ENCODE results near the gene NUP50.

The NUP50 gene

DNA sequence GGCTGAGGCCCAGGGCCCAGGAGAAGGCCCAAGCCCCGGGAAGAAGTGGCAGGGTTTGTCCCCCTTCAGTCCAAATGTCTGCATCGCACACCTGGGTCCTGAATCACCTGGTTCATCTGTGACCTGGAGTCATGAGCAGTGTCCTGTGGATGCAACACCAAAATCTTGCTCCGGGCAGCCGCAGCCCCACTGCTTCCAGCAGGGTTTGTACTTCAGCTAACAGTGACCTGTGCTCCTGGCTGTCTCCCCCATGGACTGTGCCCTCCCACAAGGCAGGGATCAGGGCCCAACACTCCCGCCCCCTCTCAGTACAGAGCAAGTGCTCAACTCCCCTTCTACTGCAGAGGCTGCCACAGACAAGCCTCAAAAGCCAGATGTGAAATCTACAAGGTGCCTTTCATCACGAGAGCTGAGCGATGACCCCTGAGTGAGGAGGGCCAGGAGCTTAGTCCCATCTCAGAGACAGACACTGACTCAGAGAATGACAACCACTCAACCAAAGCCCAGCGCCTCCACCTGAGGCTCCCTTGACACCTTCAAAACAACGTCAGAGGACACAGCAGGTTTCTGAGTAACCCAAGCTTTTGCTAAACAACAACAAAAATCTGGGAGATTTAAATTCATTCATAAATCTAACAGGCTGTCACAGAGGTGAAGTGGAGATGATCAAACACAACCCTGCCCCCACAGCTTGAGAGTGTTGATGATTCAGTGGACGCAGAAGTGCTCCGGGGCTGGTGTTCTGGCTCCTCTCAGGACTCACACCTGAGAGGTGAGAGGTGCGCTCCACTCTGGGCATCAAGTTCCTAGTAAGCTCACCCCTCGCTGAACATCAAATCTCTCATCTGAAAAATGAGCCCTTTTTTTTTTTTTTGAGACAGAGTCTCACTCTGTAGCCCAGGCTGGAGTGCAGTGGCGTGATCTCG, 73.6 kb downstream of the NUP50 start:
- TF ChIP-seq, protein P1, sequence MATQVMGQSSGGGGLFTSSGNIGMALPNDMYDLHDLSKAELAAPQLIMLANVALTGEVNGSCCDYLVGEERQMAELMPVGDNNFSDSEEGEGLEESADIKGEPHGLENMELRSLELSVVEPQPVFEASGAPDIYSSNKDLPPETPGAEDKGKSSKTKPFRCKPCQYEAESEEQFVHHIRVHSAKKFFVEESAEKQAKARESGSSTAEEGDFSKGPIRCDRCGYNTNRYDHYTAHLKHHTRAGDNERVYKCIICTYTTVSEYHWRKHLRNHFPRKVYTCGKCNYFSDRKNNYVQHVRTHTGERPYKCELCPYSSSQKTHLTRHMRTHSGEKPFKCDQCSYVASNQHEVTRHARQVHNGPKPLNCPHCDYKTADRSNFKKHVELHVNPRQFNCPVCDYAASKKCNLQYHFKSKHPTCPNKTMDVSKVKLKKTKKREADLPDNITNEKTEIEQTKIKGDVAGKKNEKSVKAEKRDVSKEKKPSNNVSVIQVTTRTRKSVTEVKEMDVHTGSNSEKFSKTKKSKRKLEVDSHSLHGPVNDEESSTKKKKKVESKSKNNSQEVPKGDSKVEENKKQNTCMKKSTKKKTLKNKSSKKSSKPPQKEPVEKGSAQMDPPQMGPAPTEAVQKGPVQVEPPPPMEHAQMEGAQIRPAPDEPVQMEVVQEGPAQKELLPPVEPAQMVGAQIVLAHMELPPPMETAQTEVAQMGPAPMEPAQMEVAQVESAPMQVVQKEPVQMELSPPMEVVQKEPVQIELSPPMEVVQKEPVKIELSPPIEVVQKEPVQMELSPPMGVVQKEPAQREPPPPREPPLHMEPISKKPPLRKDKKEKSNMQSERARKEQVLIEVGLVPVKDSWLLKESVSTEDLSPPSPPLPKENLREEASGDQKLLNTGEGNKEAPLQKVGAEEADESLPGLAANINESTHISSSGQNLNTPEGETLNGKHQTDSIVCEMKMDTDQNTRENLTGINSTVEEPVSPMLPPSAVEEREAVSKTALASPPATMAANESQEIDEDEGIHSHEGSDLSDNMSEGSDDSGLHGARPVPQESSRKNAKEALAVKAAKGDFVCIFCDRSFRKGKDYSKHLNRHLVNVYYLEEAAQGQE (IDR thresholded peaks at IDR 0.05; ENCODE audit: insufficient read depth in 1 of 2, low read depth in 2 of 2, low read length in 2 of 2) = no peak
- no peak for TF ChIP-seq FOXP2 (optimal IDR thresholded peaks at IDR 0.05; ENCODE audit: borderline replicate concordance, extremely low read depth, extremely low read length, insufficient read depth)
